A673 (cell line): Measurements from ENCODE around the gene MGAT5. TPM values are rescaled to one million over a fixed set of nuclear protein-coding genes. Genes with fewer than 3 reads are reported as not detected.

Source experiments
- BruUV-seq: library from RNA; stranded (reverse); fragments of 400-500 nt; replicated peaks from 2 replicates; lab custom pipeline; 2021; lab: Mats Ljungman, UMichigan
- CTCF ChIA-PET: fragments of 300-600 bp; sonication (Branson Sonifier 250); formaldehyde crosslinking; loops from one replicate; lab custom pipeline; 2022; ENCODE audit warnings: antibody characterized with exemption; lab: Charles Lee
- POLR2A ChIA-PET: fragments of 300-600 bp; sonication (Branson Sonifier 250); formaldehyde crosslinking; loops from one replicate; lab custom pipeline; 2022; ENCODE audit warnings: antibody characterized with exemption; ENCODE audit not compliant: low non-redundant PET; lab: Charles Lee
- DNase-seq: peaks from one replicate; pipeline ENCODE4 v3.0.0-alpha.2; 2015; ENCODE audit warnings: low spot score
- H3K27ac ChIP-seq: fragments of 200-600 bp; sonication (generic); 2 replicates; pipeline ENCODE4 v1.5.1; 2016; ENCODE audit warnings: mixed run types, low read depth, mild to moderate bottlenecking, mixed read lengths, antibody characterized with exemption, low read length; ENCODE audit not compliant: poor library complexity, severe bottlenecking
- H3K27me3 ChIP-seq: fragments of 200-600 bp; sonication (generic); replicated peaks from 2 replicates; pipeline ENCODE4 v1.6.1; 2017; ENCODE audit warnings: mixed run types, low read depth, mild to moderate bottlenecking, mixed read lengths, antibody characterized with exemption, low read length; ENCODE audit not compliant: insufficient read depth, poor library complexity
- H3K36me3 ChIP-seq: fragments of 200-600 bp; sonication (generic); 2 replicates; pipeline ENCODE4 v1.6.1; 2016; ENCODE audit warnings: mixed run types, mild to moderate bottlenecking, mixed read lengths, antibody characterized with exemption, low read length; ENCODE audit not compliant: insufficient read depth, poor library complexity, severe bottlenecking
- H3K4me1 ChIP-seq: fragments of 200-600 bp; sonication (generic); 2 replicates; pipeline ENCODE4 v1.6.1; 2017; ENCODE audit warnings: mixed run types, mild to moderate bottlenecking, mixed read lengths, antibody characterized with exemption, low read length; ENCODE audit not compliant: insufficient read depth, poor library complexity, severe bottlenecking
- H3K4me3 ChIP-seq: fragments of 200-600 bp; sonication (generic); 2 replicates; pipeline ENCODE4 v1.5.1; 2016; ENCODE audit warnings: low read depth, mixed run types, mild to moderate bottlenecking, mixed read lengths, low read length; ENCODE audit not compliant: poor library complexity, severe bottlenecking
- H3K9me3 ChIP-seq: fragments of 200-600 bp; sonication (generic); 2 replicates; pipeline ENCODE4 v1.6.1; 2016; ENCODE audit warnings: mixed run types, low read depth, mild to moderate bottlenecking, mixed read lengths, antibody characterized with exemption, low read length; ENCODE audit not compliant: poor library complexity, severe bottlenecking
- CTCF ChIP-seq: fragments of 300-800, 200-600 bp; sonication (generic); conservative IDR thresholded peaks from 2 replicates; pipeline ENCODE4 v1.5.1; 2017; ENCODE audit warnings: low read depth, mild to moderate bottlenecking, antibody characterized with exemption, low read length, moderate library complexity, mixed read lengths
- EZH2 ChIP-seq: fragments of 200-600 bp; sonication (generic); IDR thresholded peaks from 2 replicates; pipeline ENCODE4 v1.6.1; 2017; ENCODE audit warnings: borderline replicate concordance, low read depth, mild to moderate bottlenecking, mixed read lengths, antibody characterized with exemption, low read length; ENCODE audit not compliant: poor library complexity, severe bottlenecking
- intact Hi-C: fragments of 100-400 bp; cut with micrococcal nuclease; formaldehyde crosslinking; loops from one replicate; pipeline ENCODE4 v1.10.0; 2022; ENCODE audit not compliant: unreplicated experiment
- total RNA-seq: library from RNA; stranded (reverse); gene quantifications from 2 replicates; pipeline ENCODE4 v1.2.3, GENCODE V29; 2021

MGAT5 gene
- total RNA-seq, 1 experiment from 2014 or later = 11.0 TPM

GRCh38 chr2:134449751-134450513 lies 196.1 kb downstream of the MGAT5 start:
- no peaks in the 10 kb centered on the region for H3K27me3 ChIP-seq
- no peaks in the 10 kb centered on the region for H3K36me3 ChIP-seq
- no peaks in the 10 kb centered on the region for H3K4me1 ChIP-seq
- no TSS peak for BruUV-seq
- H3K4me3 ChIP-seq = no peak overlapping the region
- H3K27ac ChIP-seq = no peak overlapping the region
- ChIA-PET POLR2A (no interaction called here), CTCF (interaction anchor here (1.0 to 1.7 kb wide), 4 partner anchors 23 to 332 kb away, joined by 3 to 26 read pairs (median 8); no protein-coding TSS in a partner anchor)
- no peak for TF ChIP-seq EZH2
- TF ChIP-seq CTCF = no peak
- no peaks in the 10 kb centered on the region for H3K9me3 ChIP-seq
- DNase-seq = no peak
- intact Hi-C loops = loop anchor here (2.0 to 5.0 kb wide), 2 partner anchors 331 to 447 kb away; no protein-coding TSS in a partner anchor

- ChIA-PET POLR2A (no interaction called here), CTCF (interaction anchor here (0.6 to 1.7 kb wide), 13 partner anchors 9 to 447 kb away, joined by 3 to 26 read pairs (median 4); no protein-coding TSS in a partner anchor)
- intact Hi-C loops = loop anchor here (2.0 to 5.0 kb wide), 2 partner anchors 332 to 446 kb away; no protein-coding TSS in a partner anchor
- H3K4me1 ChIP-seq = no peaks in the 10 kb centered on the region
- no TSS peak for BruUV-seq
- no peaks in the 10 kb centered on the region for H3K27me3 ChIP-seq
- no peaks in the 10 kb centered on the region for H3K36me3 ChIP-seq
- no peaks in the 10 kb centered on the region for H3K9me3 ChIP-seq
- H3K27ac ChIP-seq = no peak overlapping the region
- H3K4me3 ChIP-seq = no peak overlapping the region
- no peak for DNase-seq
- TF ChIP-seq CTCF = no peak
- TF ChIP-seq EZH2 = no peak
Observed at GRCh38 chr2:134451347-134451630, 197.4 kb downstream of the MGAT5 start.

- Histone ChIP-seq H3K4me3 (no peak overlapping the region), H3K9me3 (no peaks in the 10 kb centered on the region), H3K27ac (no peak overlapping the region), H3K4me1 (no peaks in the 10 kb centered on the region), H3K27me3 (no peaks in the 10 kb centered on the region), H3K36me3 (no peaks in the 10 kb centered on the region)
- TF ChIP-seq EZH2 (no peak), CTCF (no peak)
- intact Hi-C loops = loop anchor here (5.0 kb wide), 1 partner anchor 445 kb away; no protein-coding TSS in a partner anchor
- no TSS peak for BruUV-seq
- ChIA-PET POLR2A (interaction anchor here (0.6 kb wide), 1 partner anchor 18 kb away, joined by 3 read pairs; no protein-coding TSS in a partner anchor), CTCF (interaction anchor here (0.5 to 1.7 kb wide), 4 partner anchors 36 to 369 kb away, joined by 3 to 26 read pairs (median 4); no protein-coding TSS in a partner anchor)
- no peak for DNase-seq
Observed at GRCh38 chr2:134452042-134452733, 198.3 kb downstream of the MGAT5 start.
